ENCODE results near the gene KLK3.

KLK3 gene

GRCh38 chr19:50896591-50897190 is 42.0 kb downstream of the KLK3 start:
- DNase-seq (ENCODE audit: low read depth in 2 of 3, low spot score in 1 of 3): no peak

- no peak for DNase-seq (ENCODE audit: low read depth in 2 of 3, low spot score in 1 of 3)
Measured at GRCh38 chr19:50897191-50897607, 42.5 kb downstream of the KLK3 start.

GRCh38 chr19:50897612-50898011 is 42.9 kb downstream of the KLK3 start:
- DNase-seq (ENCODE audit: low read depth in 2 of 3, low spot score in 1 of 3): no peak

- no peak for DNase-seq (ENCODE audit: low read depth in 2 of 3, low spot score in 1 of 3)
Measured at GRCh38 chr19:50898018-50898417, 43.3 kb downstream of the KLK3 start.

GRCh38 chr19:50899569-50899968 is 44.9 kb downstream of the KLK3 start:
- no peak for DNase-seq (ENCODE audit: low read depth in 2 of 3, low spot score in 1 of 3)

GRCh38 chr19:50902640-50903039 is 47.9 kb downstream of the KLK3 start:
- DNase-seq (ENCODE audit: low read depth in 2 of 3, low spot score in 1 of 3): no peak

GRCh38 chr19:50906217-50906616 is 51.5 kb downstream of the KLK3 start:
- peak; percentile 13 to 42 (median 30) for DNase-seq (ENCODE audit: low read depth in 2 of 3, low spot score in 1 of 3)

- no peak for DNase-seq (ENCODE audit: low read depth in 2 of 3, low spot score in 1 of 3)
Measured at GRCh38 chr19:50908336-50908735, 53.6 kb downstream of the KLK3 start.

- peak; percentile 23 to 49 (median 31) for DNase-seq (ENCODE audit: low read depth in 2 of 3, low spot score in 1 of 3)
Measured at GRCh38 chr19:50909240-50910070, 54.7 kb downstream of the KLK3 start.

Measured in stimulated activated CD4-positive, alpha-beta T cell treated with anti-CD3 and anti-CD28 coated beads, Interleukin-12 subunit alpha, Interleukin-12 subunit beta, amount 100 ng/mL, for 48 hours (primary cell).